ENCODE measurements around the gene CHD5.

Gene CHD5

GRCh38 chr1:6209661-6210580, 29.8 kb upstream of the CHD5 start:
- peak; percentile 31 for TF ChIP-seq CTCF (IDR thresholded peaks at IDR 0.05; ENCODE audit: insufficient read depth, low read length, poor library complexity, severe bottlenecking)
- Histone ChIP-seq H3K27me3 (replicated peaks; ENCODE audit: control insufficient read depth, insufficient read depth, low read length) (no peaks in the 10 kb centered on the region), H3K36me3 (ENCODE audit: control insufficient read depth, insufficient read depth, low read length) (peaks cover 7% of the 10 kb centered on the region), H3K4me3 (replicated peaks; ENCODE audit: low read depth, low read length) (no peak overlapping the region)
- no peak for DNase-seq (ENCODE audit: extremely low read depth, insufficient read length)

GRCh38 chr1:6208723-6209660, 28.9 kb upstream of the CHD5 start:
- Histone ChIP-seq H3K27me3 (replicated peaks; ENCODE audit: control insufficient read depth, insufficient read depth, low read length) (no peaks in the 10 kb centered on the region), H3K4me3 (replicated peaks; ENCODE audit: low read depth, low read length) (no peak overlapping the region), H3K36me3 (ENCODE audit: control insufficient read depth, insufficient read depth, low read length) (peaks cover 7% of the 10 kb centered on the region)
- peak; percentile 73 for DNase-seq (ENCODE audit: extremely low read depth, insufficient read length)
- peak; percentile 6 for TF ChIP-seq CTCF (IDR thresholded peaks at IDR 0.05; ENCODE audit: insufficient read depth, low read length, poor library complexity, severe bottlenecking)

- no peak for DNase-seq (ENCODE audit: extremely low read depth, insufficient read length)
- Histone ChIP-seq H3K4me3 (replicated peaks; ENCODE audit: low read depth, low read length) (no peak overlapping the region), H3K36me3 (ENCODE audit: control insufficient read depth, insufficient read depth, low read length) (peaks cover 5% of the 10 kb centered on the region), H3K27me3 (replicated peaks; ENCODE audit: control insufficient read depth, insufficient read depth, low read length) (no peaks in the 10 kb centered on the region)
- TF ChIP-seq CTCF (IDR thresholded peaks at IDR 0.05; ENCODE audit: insufficient read depth, low read length, poor library complexity, severe bottlenecking): no peak
Observed at GRCh38 chr1:6207921-6208320, 27.8 kb upstream of the CHD5 start.

GRCh38 chr1:6207075-6207885, 27.2 kb upstream of the CHD5 start:
- TF ChIP-seq CTCF (IDR thresholded peaks at IDR 0.05; ENCODE audit: insufficient read depth, low read length, poor library complexity, severe bottlenecking): no peak
- DNase-seq (ENCODE audit: extremely low read depth, insufficient read length): no peak
- peaks cover 5% of the 10 kb centered on the region for H3K36me3 ChIP-seq (ENCODE audit: control insufficient read depth, insufficient read depth, low read length)
- H3K27me3 ChIP-seq (replicated peaks; ENCODE audit: control insufficient read depth, insufficient read depth, low read length): no peaks in the 10 kb centered on the region
- H3K4me3 ChIP-seq (replicated peaks; ENCODE audit: low read depth, low read length): peak overlapping the region; percentile 87

- H3K4me3 ChIP-seq (replicated peaks; ENCODE audit: low read depth, low read length): peak overlapping the region; percentile 87
- no peaks in the 10 kb centered on the region for H3K27me3 ChIP-seq (replicated peaks; ENCODE audit: control insufficient read depth, insufficient read depth, low read length)
- no peak for TF ChIP-seq CTCF (IDR thresholded peaks at IDR 0.05; ENCODE audit: insufficient read depth, low read length, poor library complexity, severe bottlenecking)
- H3K36me3 ChIP-seq (ENCODE audit: control insufficient read depth, insufficient read depth, low read length): peaks cover 5% of the 10 kb centered on the region
- no peak for DNase-seq (ENCODE audit: extremely low read depth, insufficient read length)
Observed at GRCh38 chr1:6206520-6206855, 26.4 kb upstream of the CHD5 start.
